Prostate gland (tissue), 2 donors: ENCODE results near the gene SRP14.

ENCODE experiments used
- POLR2AphosphoS5 ChIP-seq: sonication (generic); formaldehyde crosslinking; IDR thresholded peaks from one replicate; pipeline ENCODE4 v1.6.1; 2017; ENCODE audit warnings: antibody characterized with exemption
- TF ChIP-seq, protein P1 (sequence below), 4 experiments: fragments of 200-600 bp in 2 of 4; fragments of 450-650 bp in 2 of 4; sonication (generic) in 2 of 4; IDR thresholded peaks; 1 replicate in 3 of 4; 2 replicates in 1 of 4; pipeline ENCODE4 v1.5.1; 2016 to 2019; ENCODE audit warnings: antibody characterized with exemption in 4 of 4, mild to moderate bottlenecking in 2 of 4, moderate library complexity in 2 of 4

DNA sequence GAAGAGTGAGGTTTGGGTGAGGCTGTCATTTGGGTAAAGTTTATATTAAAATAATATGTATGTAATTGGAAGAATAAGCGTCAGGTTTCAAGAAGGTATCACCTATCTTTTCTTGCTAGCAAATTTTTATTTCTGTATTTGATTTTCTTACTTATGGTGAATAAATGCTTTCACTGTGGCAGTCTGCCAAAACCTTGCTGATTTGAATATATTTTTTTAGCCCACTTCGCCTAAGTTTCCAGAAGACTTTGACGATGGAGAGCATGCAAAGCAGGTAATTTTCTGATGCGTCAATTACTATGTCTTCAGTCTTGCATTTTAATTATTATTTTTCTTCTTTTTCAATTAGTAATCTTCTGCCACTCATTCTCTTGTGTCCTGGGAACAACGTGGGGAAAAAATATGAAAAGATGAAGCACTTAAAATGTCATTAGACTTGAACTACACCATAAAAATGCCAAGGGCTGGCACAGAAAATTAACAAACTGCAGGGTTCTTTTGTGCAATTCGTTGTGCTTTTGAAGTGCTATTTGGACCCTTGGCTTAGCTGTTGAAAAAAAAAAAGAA is 40.4 kb downstream of the SRP14 start:
- TF ChIP-seq, protein P1, sequence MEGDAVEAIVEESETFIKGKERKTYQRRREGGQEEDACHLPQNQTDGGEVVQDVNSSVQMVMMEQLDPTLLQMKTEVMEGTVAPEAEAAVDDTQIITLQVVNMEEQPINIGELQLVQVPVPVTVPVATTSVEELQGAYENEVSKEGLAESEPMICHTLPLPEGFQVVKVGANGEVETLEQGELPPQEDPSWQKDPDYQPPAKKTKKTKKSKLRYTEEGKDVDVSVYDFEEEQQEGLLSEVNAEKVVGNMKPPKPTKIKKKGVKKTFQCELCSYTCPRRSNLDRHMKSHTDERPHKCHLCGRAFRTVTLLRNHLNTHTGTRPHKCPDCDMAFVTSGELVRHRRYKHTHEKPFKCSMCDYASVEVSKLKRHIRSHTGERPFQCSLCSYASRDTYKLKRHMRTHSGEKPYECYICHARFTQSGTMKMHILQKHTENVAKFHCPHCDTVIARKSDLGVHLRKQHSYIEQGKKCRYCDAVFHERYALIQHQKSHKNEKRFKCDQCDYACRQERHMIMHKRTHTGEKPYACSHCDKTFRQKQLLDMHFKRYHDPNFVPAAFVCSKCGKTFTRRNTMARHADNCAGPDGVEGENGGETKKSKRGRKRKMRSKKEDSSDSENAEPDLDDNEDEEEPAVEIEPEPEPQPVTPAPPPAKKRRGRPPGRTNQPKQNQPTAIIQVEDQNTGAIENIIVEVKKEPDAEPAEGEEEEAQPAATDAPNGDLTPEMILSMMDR (IDR thresholded peaks at IDR 0.05) = no peak
- no peak for TF ChIP-seq POLR2AphosphoS5
